Astrocyte (in vitro differentiated cells and primary cell): ENCODE measurements around the gene THSD7B. TPM values are rescaled to one million over a fixed set of nuclear protein-coding genes. Genes with fewer than 3 reads are reported as not detected.

Source experiments
- DNase-seq: peaks from one replicate; pipeline ENCODE4 v3.0.0-alpha.2; 2010; ENCODE audit warnings: low read depth
- FAIRE-seq: peaks from 2 replicates; lab custom pipeline; 2011; peaks lifted over from hg19 to GRCh38; lab: Jason Lieb, UNC
- H2AFZ ChIP-seq: 2 replicates; pipeline ENCODE4 v1.6.0; 2012; ENCODE audit warnings: low read depth, low read length, inconsistent platforms
- H3K27ac ChIP-seq: 2 replicates; pipeline ENCODE4 v1.5.1; 2011; ENCODE audit warnings: low read depth, low read length, inconsistent platforms
- H3K27me3 ChIP-seq: 2 replicates; pipeline ENCODE4 v1.6.0; 2011; ENCODE audit warnings: low read length, inconsistent platforms; ENCODE audit not compliant: insufficient read depth
- H3K36me3 ChIP-seq: 2 replicates; pipeline ENCODE4 v1.5.1; 2011; ENCODE audit warnings: low read length, inconsistent platforms; ENCODE audit not compliant: insufficient read depth
- H3K4me1 ChIP-seq: 2 replicates; pipeline ENCODE4 v1.5.1; 2011; ENCODE audit warnings: low read length, inconsistent platforms; ENCODE audit not compliant: insufficient read depth
- H3K4me2 ChIP-seq: 2 replicates; pipeline ENCODE4 v1.6.0; 2012; ENCODE audit warnings: low read length, inconsistent platforms
- H3K4me3 ChIP-seq: 2 replicates; pipeline ENCODE4 v1.5.1; 2011; ENCODE audit warnings: low read depth, mild to moderate bottlenecking, low read length, inconsistent platforms; ENCODE audit not compliant: insufficient read depth
- H3K79me2 ChIP-seq: 2 replicates; pipeline ENCODE4 v1.6.0; 2012; ENCODE audit warnings: mild to moderate bottlenecking, low read length, inconsistent platforms; ENCODE audit not compliant: insufficient read depth
- H3K9ac ChIP-seq: 2 replicates; pipeline ENCODE4 v1.6.0; 2012; ENCODE audit warnings: mild to moderate bottlenecking, low read length, inconsistent platforms
- H3K9me3 ChIP-seq: 2 replicates; pipeline ENCODE4 v1.5.1; 2012; ENCODE audit warnings: low read depth, mild to moderate bottlenecking, low read length, inconsistent platforms; ENCODE audit not compliant: insufficient read depth
- H4K20me1 ChIP-seq: 2 replicates; pipeline ENCODE4 v1.6.0; 2012; ENCODE audit warnings: low read length, inconsistent platforms; ENCODE audit not compliant: insufficient read depth
- H3K27ac Mint-ChIP-seq: one replicate; pipeline ENCODE4 v1.8.0; 2021; ENCODE audit warnings: mild to moderate bottlenecking, mixed read lengths; ENCODE audit not compliant: unreplicated experiment
- H3K27me3 Mint-ChIP-seq: one replicate; pipeline ENCODE4 v1.8.0; 2021; ENCODE audit warnings: low read depth, mixed read lengths; ENCODE audit not compliant: unreplicated experiment
- H3K36me3 Mint-ChIP-seq: one replicate; pipeline ENCODE4 v1.8.0; 2021; ENCODE audit warnings: low read depth, mixed read lengths; ENCODE audit not compliant: unreplicated experiment
- H3K4me1 Mint-ChIP-seq: one replicate; pipeline ENCODE4 v1.8.0; 2021; ENCODE audit warnings: low read depth, mixed read lengths; ENCODE audit not compliant: unreplicated experiment
- H3K4me3 Mint-ChIP-seq: one replicate; pipeline ENCODE4 v1.8.0; 2021; ENCODE audit warnings: mild to moderate bottlenecking, moderate library complexity, mixed read lengths; ENCODE audit not compliant: unreplicated experiment
- H3K9me3 Mint-ChIP-seq: one replicate; pipeline ENCODE4 v1.8.0; 2021; ENCODE audit warnings: mild to moderate bottlenecking, mixed read lengths; ENCODE audit not compliant: unreplicated experiment
- EZH2 ChIP-seq: IDR thresholded peaks from 2 replicates; pipeline ENCODE4 v1.6.1; 2012; ENCODE audit warnings: mild to moderate bottlenecking, low read length, inconsistent platforms; ENCODE audit not compliant: insufficient read depth
- total RNA-seq: library from RNA; stranded (reverse); gene quantifications from 2 replicates; pipeline ENCODE4 v1.2.1, GENCODE V29; 2021
- TF ChIP-seq, protein P1 (sequence below): IDR thresholded peaks from 2 replicates; pipeline ENCODE4 v1.5.1; 2011; ENCODE audit warnings: low read depth, mild to moderate bottlenecking, inconsistent platforms, low read length, moderate library complexity; ENCODE audit not compliant: insufficient read depth

THSD7B gene
- total RNA-seq, 1 donor from 2014 or later: 0.18 TPM

DNA sequence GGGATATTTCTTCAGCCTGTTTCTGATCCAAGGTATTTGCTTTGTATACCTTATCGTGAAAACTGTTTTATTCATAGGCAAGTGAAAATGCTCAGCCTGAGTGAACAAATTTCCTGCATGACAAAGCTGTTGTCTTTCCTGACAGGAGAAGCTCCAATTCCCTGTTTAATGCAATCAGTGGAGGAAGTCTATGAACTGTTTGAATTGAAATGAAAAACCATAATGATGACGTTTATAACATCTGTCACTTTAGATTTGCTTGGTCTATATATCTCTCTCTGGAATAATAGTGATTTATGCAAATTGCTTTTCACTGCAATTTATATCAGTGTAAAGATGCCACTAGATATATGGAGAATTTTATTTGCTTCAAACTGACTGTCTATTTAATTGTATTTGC, 959.6 kb downstream of the THSD7B start:
- Histone ChIP-seq H4K20me1 (no peaks in the 10 kb centered on the region), H3K36me3 (no peaks in the 10 kb centered on the region), H3K79me2 (no peaks in the 10 kb centered on the region), H3K27me3 (peaks cover 2% of the 10 kb centered on the region), H3K4me2 (no peak overlapping the region), H3K27ac (no peak overlapping the region), H3K9me3 (no peaks in the 10 kb centered on the region), H3K4me3 (no peak overlapping the region), H3K4me1 (no peaks in the 10 kb centered on the region), H3K9ac (no peak overlapping the region), H2AFZ (no peak overlapping the region)
- H3K9me3 Mint-ChIP-seq: peaks cover 3% of the 10 kb centered on the region
- no peak for TF ChIP-seq EZH2
- TF ChIP-seq, protein P1, sequence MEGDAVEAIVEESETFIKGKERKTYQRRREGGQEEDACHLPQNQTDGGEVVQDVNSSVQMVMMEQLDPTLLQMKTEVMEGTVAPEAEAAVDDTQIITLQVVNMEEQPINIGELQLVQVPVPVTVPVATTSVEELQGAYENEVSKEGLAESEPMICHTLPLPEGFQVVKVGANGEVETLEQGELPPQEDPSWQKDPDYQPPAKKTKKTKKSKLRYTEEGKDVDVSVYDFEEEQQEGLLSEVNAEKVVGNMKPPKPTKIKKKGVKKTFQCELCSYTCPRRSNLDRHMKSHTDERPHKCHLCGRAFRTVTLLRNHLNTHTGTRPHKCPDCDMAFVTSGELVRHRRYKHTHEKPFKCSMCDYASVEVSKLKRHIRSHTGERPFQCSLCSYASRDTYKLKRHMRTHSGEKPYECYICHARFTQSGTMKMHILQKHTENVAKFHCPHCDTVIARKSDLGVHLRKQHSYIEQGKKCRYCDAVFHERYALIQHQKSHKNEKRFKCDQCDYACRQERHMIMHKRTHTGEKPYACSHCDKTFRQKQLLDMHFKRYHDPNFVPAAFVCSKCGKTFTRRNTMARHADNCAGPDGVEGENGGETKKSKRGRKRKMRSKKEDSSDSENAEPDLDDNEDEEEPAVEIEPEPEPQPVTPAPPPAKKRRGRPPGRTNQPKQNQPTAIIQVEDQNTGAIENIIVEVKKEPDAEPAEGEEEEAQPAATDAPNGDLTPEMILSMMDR: no peak
- H3K36me3 Mint-ChIP-seq: no peaks in the 10 kb centered on the region
- FAIRE-seq: no peak
- H3K4me3 Mint-ChIP-seq: no peak overlapping the region
- H3K27ac Mint-ChIP-seq: no peak overlapping the region
- no peaks in the 10 kb centered on the region for H3K4me1 Mint-ChIP-seq
- H3K27me3 Mint-ChIP-seq: no peaks in the 10 kb centered on the region
- no peak for DNase-seq
